Large intestine (tissue), 3 donors: Measurements from ENCODE around the gene MICOS13. TPM values are rescaled to one million over a fixed set of nuclear protein-coding genes. Genes with fewer than 3 reads are reported as not detected.

Experiments
- DNase-seq, 2 donors: peaks; one replicate each; pipeline versions ENCODE4 v3.0.0 to v3.0.0-alpha.2; 2013
- H3K27ac ChIP-seq: one replicate; pipeline ENCODE4 v1.5.1; 2013; ENCODE audit warnings: low read length
- H3K27me3 ChIP-seq: 2 replicates; pipeline ENCODE4 v1.6.1; 2013; ENCODE audit warnings: low read length; ENCODE audit not compliant: control insufficient read depth, insufficient read depth
- H3K36me3 ChIP-seq: 2 replicates; pipeline ENCODE4 v1.6.1; 2013; ENCODE audit warnings: low read length; ENCODE audit not compliant: control insufficient read depth, insufficient read depth
- H3K4me1 ChIP-seq: one replicate; pipeline ENCODE4 v1.6.1; 2013; ENCODE audit warnings: low read length; ENCODE audit not compliant: control insufficient read depth, insufficient read depth
- H3K4me3 ChIP-seq: one replicate; pipeline ENCODE4 v1.5.1; 2013; ENCODE audit warnings: low read length
- H3K9me3 ChIP-seq: one replicate; pipeline ENCODE4 v1.6.1; 2013; ENCODE audit warnings: mild to moderate bottlenecking, low read depth, low read length, moderate library complexity; ENCODE audit not compliant: control insufficient read depth
- WGBS: methylation state at CpG from one replicate; pipeline ENCODE4 v1.1.5; 2013; ENCODE audit warnings: low lambda C conversion rate; ENCODE audit not compliant: insufficient coverage; 5-methylcytosine and 5-hydroxymethylcytosine counted together
- polyA plus RNA-seq: library from polyadenylated mRNA; unstranded; fragments of 120-200 nt; gene quantifications from one replicate; pipeline ENCODE4 v1.2.1, GENCODE V29; 2013

Gene MICOS13
- polyA plus RNA-seq, 1 donor: 48.0 TPM

DNA sequence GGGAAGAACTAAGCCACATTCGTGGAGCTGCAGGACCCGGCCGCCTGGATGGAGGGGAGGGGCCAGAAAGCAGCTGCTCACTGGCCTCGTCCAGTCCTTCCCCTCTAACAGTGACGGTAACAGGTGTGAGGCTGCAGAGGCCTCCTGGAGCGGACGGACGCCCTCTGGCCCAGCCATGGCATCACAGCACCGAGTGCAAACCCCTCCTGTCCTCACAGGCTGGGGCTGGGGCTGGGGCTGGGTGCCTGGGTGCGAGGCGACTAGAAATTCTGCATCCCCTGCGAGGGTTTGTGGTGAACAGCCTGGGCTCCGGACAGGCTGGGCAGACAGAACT, 3.6 kb downstream of the MICOS13 start:
- no peak overlapping the region for H3K27ac ChIP-seq
- peaks cover 9% of the 10 kb centered on the region for H3K4me1 ChIP-seq
- H3K9me3 ChIP-seq: no peaks in the 10 kb centered on the region
- no CpG with 5 or more reads among the region's 13 CpGs for WGBS
- DNase-seq: peak in 1 of 2 donors; percentile 2
- no peaks in the 10 kb centered on the region for H3K27me3 ChIP-seq
- peaks cover 5% of the 10 kb centered on the region for H3K36me3 ChIP-seq
- no peak overlapping the region for H3K4me3 ChIP-seq

GRCh38 chr19:5676105-5676771, 4.1 kb downstream of the MICOS13 start:
- H3K27ac ChIP-seq: no peak overlapping the region
- no CpG with 5 or more reads among the region's 17 CpGs for WGBS
- no peaks in the 10 kb centered on the region for H3K9me3 ChIP-seq
- no peak for DNase-seq
- no peaks in the 10 kb centered on the region for H3K27me3 ChIP-seq
- H3K36me3 ChIP-seq: peaks cover 5% of the 10 kb centered on the region
- no peak overlapping the region for H3K4me3 ChIP-seq
- H3K4me1 ChIP-seq: peaks cover 8% of the 10 kb centered on the region

GRCh38 chr19:5674714-5675113, 5.6 kb downstream of the MICOS13 start:
- H3K27ac ChIP-seq: no peak overlapping the region
- peaks cover 9% of the 10 kb centered on the region for H3K36me3 ChIP-seq
- peaks cover 6% of the 10 kb centered on the region for H3K4me1 ChIP-seq
- H3K4me3 ChIP-seq: no peak overlapping the region
- no CpG with 5 or more reads among the region's 5 CpGs for WGBS
- H3K9me3 ChIP-seq: no peaks in the 10 kb centered on the region
- H3K27me3 ChIP-seq: no peaks in the 10 kb centered on the region
- no peak for DNase-seq

- DNase-seq: no peak
- peaks cover 18% of the 10 kb centered on the region for H3K36me3 ChIP-seq
- no peaks in the 10 kb centered on the region for H3K9me3 ChIP-seq
- no peaks in the 10 kb centered on the region for H3K4me1 ChIP-seq
- no peak overlapping the region for H3K27ac ChIP-seq
- H3K4me3 ChIP-seq: no peak overlapping the region
- no peaks in the 10 kb centered on the region for H3K27me3 ChIP-seq
- no CpG with 5 or more reads among the region's 1 CpG for WGBS
Observed at GRCh38 chr19:5673752-5674151, 6.6 kb downstream of the MICOS13 start.

GRCh38 chr19:5672708-5673459, 7.4 kb downstream of the MICOS13 start:
- no peaks in the 10 kb centered on the region for H3K9me3 ChIP-seq
- no peak overlapping the region for H3K27ac ChIP-seq
- no peaks in the 10 kb centered on the region for H3K27me3 ChIP-seq
- H3K4me1 ChIP-seq: no peaks in the 10 kb centered on the region
- DNase-seq: no peak
- no CpG with 5 or more reads among the region's 13 CpGs for WGBS
- peaks cover 16% of the 10 kb centered on the region for H3K36me3 ChIP-seq
- no peak overlapping the region for H3K4me3 ChIP-seq

DNA sequence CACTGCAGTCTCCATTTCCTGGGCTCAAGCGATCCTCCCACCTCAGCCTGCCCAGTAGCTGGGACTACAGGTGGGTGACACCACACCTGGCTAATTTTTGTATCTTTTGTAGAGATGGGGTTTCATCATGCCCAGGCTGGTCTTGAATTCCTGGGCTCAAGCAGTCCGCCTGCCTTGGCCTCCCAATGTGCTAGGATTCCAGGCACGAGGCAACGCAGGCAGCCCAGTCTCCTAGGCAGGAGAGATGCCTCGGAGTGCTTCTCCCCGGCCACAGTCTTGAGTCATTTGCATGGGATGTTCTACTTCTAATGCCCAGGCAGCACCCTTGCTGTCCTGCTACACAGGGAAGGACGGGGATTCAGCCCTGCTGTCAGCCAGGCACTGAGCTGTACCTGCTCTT, 8.7 kb downstream of the MICOS13 start:
- WGBS: no CpG with 5 or more reads among the region's 7 CpGs
- H3K36me3 ChIP-seq: peaks cover 29% of the 10 kb centered on the region

DNA sequence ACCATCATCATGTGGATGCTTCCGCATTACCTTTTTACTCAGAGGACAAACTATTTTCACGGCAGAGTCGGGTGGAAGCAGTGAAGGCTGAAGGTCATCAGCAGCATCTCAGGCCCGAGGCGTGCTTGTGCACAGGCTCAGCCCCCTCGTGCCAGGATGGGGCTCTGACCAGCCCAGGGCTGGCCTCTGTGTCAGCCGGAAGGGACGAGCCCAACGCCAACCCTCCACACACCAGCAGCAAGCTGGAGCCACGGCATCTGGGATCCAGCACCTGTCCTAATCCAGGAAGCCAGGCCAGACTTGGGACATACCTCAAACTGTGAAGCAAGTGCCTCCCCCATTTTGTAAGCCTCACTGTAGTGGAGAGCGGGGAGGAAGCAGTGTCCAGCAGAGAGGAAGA, 11.1 kb downstream of the MICOS13 start:
- no peak overlapping the region for H3K27ac ChIP-seq
- no CpG with 5 or more reads among the region's 11 CpGs for WGBS
- DNase-seq: no peak
- peaks cover 53% of the 10 kb centered on the region for H3K36me3 ChIP-seq
- H3K4me1 ChIP-seq: no peaks in the 10 kb centered on the region
- no peaks in the 10 kb centered on the region for H3K9me3 ChIP-seq
- no peaks in the 10 kb centered on the region for H3K27me3 ChIP-seq
- no peak overlapping the region for H3K4me3 ChIP-seq

More for the DNA sequence above, 8.7 kb downstream of the MICOS13 start:
- H3K9me3 ChIP-seq: no peaks in the 10 kb centered on the region
- no peak overlapping the region for H3K27ac ChIP-seq
- no peaks in the 10 kb centered on the region for H3K27me3 ChIP-seq
- H3K4me1 ChIP-seq: no peaks in the 10 kb centered on the region
- DNase-seq: no peak
- no peak overlapping the region for H3K4me3 ChIP-seq

GRCh38 chr19:5667751-5668271, 12.5 kb downstream of the MICOS13 start:
- peaks cover 67% of the 10 kb centered on the region for H3K36me3 ChIP-seq
- no peaks in the 10 kb centered on the region for H3K27me3 ChIP-seq
- H3K27ac ChIP-seq: no peak overlapping the region
- H3K4me3 ChIP-seq: no peak overlapping the region
- no peaks in the 10 kb centered on the region for H3K4me1 ChIP-seq
- H3K9me3 ChIP-seq: no peaks in the 10 kb centered on the region
- DNase-seq: no peak
- no CpG with 5 or more reads among the region's 22 CpGs for WGBS

DNA sequence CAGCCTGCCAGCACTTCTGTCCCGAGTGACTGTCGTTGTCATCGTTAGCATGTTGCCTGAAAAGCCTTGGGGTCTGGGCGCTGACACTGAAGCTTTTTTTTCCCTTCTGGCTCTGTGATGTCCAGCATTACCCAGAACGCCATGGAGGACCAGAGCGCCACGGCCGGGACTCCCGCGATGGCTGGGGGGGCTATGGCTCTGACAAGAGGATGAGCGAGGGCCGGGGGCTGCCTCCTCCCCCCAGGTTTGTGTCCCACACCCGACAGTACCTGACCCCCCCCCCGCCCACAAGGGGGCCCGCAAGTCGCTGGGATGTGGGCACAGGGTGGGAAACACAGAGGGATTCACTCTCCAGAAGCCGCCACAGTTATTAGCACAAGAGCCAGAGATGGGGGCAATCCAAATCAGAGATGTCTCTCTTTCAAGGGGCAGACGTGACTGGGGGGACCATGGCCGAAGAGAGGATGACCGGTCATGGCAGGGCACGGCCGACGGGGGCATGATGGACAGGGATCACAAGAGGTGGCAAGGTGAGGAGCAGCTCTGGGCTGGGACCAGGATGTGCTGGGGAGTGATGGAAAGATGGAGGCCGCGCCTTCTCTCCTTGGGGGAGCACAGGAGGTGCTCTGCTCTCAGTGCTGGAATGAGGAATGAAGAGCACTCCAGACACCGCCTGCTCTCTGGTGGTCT, 13.2 kb downstream of the MICOS13 start:
- Histone ChIP-seq H3K36me3 (peaks cover 71% of the 10 kb centered on the region), H3K27me3 (no peaks in the 10 kb centered on the region), H3K4me3 (no peak overlapping the region), H3K9me3 (no peaks in the 10 kb centered on the region), H3K27ac (no peak overlapping the region), H3K4me1 (no peaks in the 10 kb centered on the region)
- WGBS: no CpG with 5 or more reads among the region's 26 CpGs
- DNase-seq: no peak

- WGBS: no CpG with 5 or more reads among the region's 10 CpGs
- peaks cover 81% of the 10 kb centered on the region for H3K36me3 ChIP-seq
- H3K4me1 ChIP-seq: no peaks in the 10 kb centered on the region
- no peaks in the 10 kb centered on the region for H3K9me3 ChIP-seq
- H3K27ac ChIP-seq: no peak overlapping the region
- H3K27me3 ChIP-seq: no peaks in the 10 kb centered on the region
- DNase-seq: no peak
- no peak overlapping the region for H3K4me3 ChIP-seq
Observed at GRCh38 chr19:5665781-5666513, 14.4 kb downstream of the MICOS13 start.
